HepG2 (cell line): ENCODE measurements around the gene RPS15A. TPM values are rescaled to one million over a fixed set of nuclear protein-coding genes. Genes with fewer than 3 reads are reported as not detected.

Experiments used
- ATAC-seq: fragments of 200-7000 bp; cut with Tn5 transposase; 3 replicates; pipeline ENCODE4 v1.9.1; 2020; ENCODE audit warnings: mild to moderate bottlenecking, moderate library complexity
- BruUV-seq: library from RNA; stranded (reverse); fragments of 400-500 nt; replicated peaks from 2 replicates; lab custom pipeline; 2021; lab: Mats Ljungman, UMichigan
- CTCF ChIA-PET: fragments of 300-600 bp; formaldehyde crosslinking; extraction: SDS; loops from one replicate; lab custom pipeline; 2021; ENCODE audit warnings: low total read pairs, inconsistent platforms, low intra/inter-chr PET ratio; lab: Yijun Ruan, JAX
- POLR2A ChIA-PET: fragments of 350-600 bp; sonication (Branson Sonifier 250); formaldehyde crosslinking; loops from one replicate; lab custom pipeline; 2020; ENCODE audit warnings: antibody characterized with exemption, inconsistent platforms; lab: Yijun Ruan, JAX
- DNase-seq: peaks from one replicate; pipeline ENCODE4 v3.0.0-alpha.2; 2015; ENCODE audit warnings: low spot score
- FAIRE-seq: peaks from 3 replicates; lab custom pipeline; 2011; peaks lifted over from hg19 to GRCh38; lab: Jason Lieb, UNC
- H2AFZ ChIP-seq: one replicate; pipeline ENCODE4 v1.6.1; 2011; ENCODE audit warnings: low read length, inconsistent platforms
- H3K27ac ChIP-seq: fragments of 300-600 bp; 3 replicates; pipeline ENCODE4 v1.8.0; 2011; ENCODE audit warnings: mixed run types, mild to moderate bottlenecking, mixed read lengths, low read length, inconsistent platforms; ENCODE audit not compliant: insufficient read depth; ENCODE audit errors: extremely low read length
- H3K27me3 ChIP-seq, 2 experiments: fragments of 200-600 bp in 1 of 2; 2 replicates in 1 of 2; 3 replicates in 1 of 2; pipeline versions ENCODE4 v1.6.0 to v1.8.0; 2011; ENCODE audit warnings: low read length in 2 of 2, mild to moderate bottlenecking in 2 of 2, moderate library complexity in 2 of 2, inconsistent platforms in 1 of 2; ENCODE audit not compliant: insufficient read depth in 2 of 2, control insufficient read depth in 1 of 2
- H3K36me3 ChIP-seq, 2 experiments: fragments of 200-600 bp in 1 of 2; replicated peaks in 1 of 2; 2 replicates in 1 of 2; 3 replicates in 1 of 2; pipeline versions ENCODE4 v1.5.1 to v1.8.0; 2011; ENCODE audit warnings: low read length in 2 of 2, inconsistent platforms in 1 of 2; ENCODE audit not compliant: insufficient read depth in 2 of 2, control insufficient read depth in 1 of 2
- H3K4me1 ChIP-seq: 2 replicates; pipeline ENCODE4 v1.5.1; 2012; ENCODE audit warnings: low read length, inconsistent platforms; ENCODE audit not compliant: insufficient read depth
- H3K4me2 ChIP-seq: 2 replicates; pipeline ENCODE4 v1.6.0; 2011; ENCODE audit warnings: low read depth, low read length, inconsistent platforms
- H3K4me3 ChIP-seq, 3 experiments: fragments of 200-600 bp in 1 of 3; sonication (generic), shearing (Covaris generic) in 1 of 3; replicated peaks in 1 of 3; 2 replicates each; pipeline ENCODE4 v1.5.1; 2011 to 2016; ENCODE audit warnings: low read length in 3 of 3, inconsistent platforms in 2 of 3, low read depth in 2 of 3, mild to moderate bottlenecking in 2 of 3, control low read depth in 1 of 3, mixed read lengths in 1 of 3; ENCODE audit not compliant: insufficient read depth in 1 of 3
- H3K79me2 ChIP-seq: one replicate; pipeline ENCODE4 v1.6.1; 2011; ENCODE audit warnings: low read length, inconsistent platforms; ENCODE audit not compliant: insufficient read depth
- H3K9ac ChIP-seq: 2 replicates; pipeline ENCODE4 v1.6.0; 2011; ENCODE audit warnings: mild to moderate bottlenecking, low read depth, low read length, inconsistent platforms; ENCODE audit not compliant: insufficient read depth
- H3K9me3 ChIP-seq: 2 replicates; pipeline ENCODE4 v1.5.1; 2012; ENCODE audit warnings: mild to moderate bottlenecking, low read length
- H4K20me1 ChIP-seq: 2 replicates; pipeline ENCODE4 v1.6.0; 2011; ENCODE audit warnings: inconsistent platforms, mild to moderate bottlenecking, low read length, moderate library complexity; ENCODE audit not compliant: insufficient read depth
- ARNT ChIP-seq: fragments of 450-650 bp; IDR thresholded peaks from 2 replicates; pipeline ENCODE4 v1.6.1; 2017
- ETV5 ChIP-seq: IDR thresholded peaks from 2 replicates; pipeline ENCODE4 v1.6.1; 2018; ENCODE audit warnings: missing biosample characterization, missing genetic modification reagents, inconsistent platforms, borderline replicate concordance
- KDM5A ChIP-seq: fragments of 200-600 bp; sonication (generic); IDR thresholded peaks from 2 replicates; pipeline ENCODE4 v1.7.0; 2018; ENCODE audit warnings: antibody characterized with exemption, mild to moderate bottlenecking, low read length, borderline replicate concordance
- MYPOP ChIP-seq: sonication (generic); formaldehyde crosslinking; IDR thresholded peaks from 2 replicates; pipeline ENCODE4 v1.8.1; 2023; ENCODE audit warnings: mild to moderate bottlenecking, moderate library complexity, missing genetic modification reagents
- NFE2L1 ChIP-seq: sonication (generic); formaldehyde crosslinking; IDR thresholded peaks from 2 replicates; pipeline ENCODE4 v1.4.0; 2020; ENCODE audit warnings: missing genetic modification reagents, mild to moderate bottlenecking, borderline replicate concordance
- PHF5A ChIP-seq: IDR thresholded peaks from one replicate; pipeline ENCODE4 v1.6.1; 2018; ENCODE audit warnings: low read depth, missing genetic modification reagents; ENCODE audit not compliant: unreplicated experiment
- PRPF4 ChIP-seq: fragments of 200-400 bp; formaldehyde crosslinking; IDR thresholded peaks from 2 replicates; pipeline ENCODE4 v1.6.1; 2016; ENCODE audit warnings: low read length, low read depth; ENCODE audit not compliant: poor library complexity, severe bottlenecking
- RARA ChIP-seq: IDR thresholded peaks from 2 replicates; pipeline ENCODE4 v1.6.1; 2016; ENCODE audit warnings: missing genetic modification reagents, missing compliant biosample characterization
- RBAK ChIP-seq: sonication (generic); formaldehyde crosslinking; IDR thresholded peaks from 2 replicates; pipeline ENCODE4 v1.5.1; 2020; ENCODE audit warnings: mild to moderate bottlenecking, missing genetic modification reagents
- SIN3B ChIP-seq: fragments of 150-350 bp; IDR thresholded peaks from 2 replicates; pipeline ENCODE4 v1.6.1; 2014; ENCODE audit warnings: low read length
- THAP11 ChIP-seq: IDR thresholded peaks from 2 replicates; pipeline ENCODE4 v1.6.1; 2016; ENCODE audit warnings: missing biosample characterization, missing genetic modification reagents
- ZBTB37 ChIP-seq: sonication (generic); formaldehyde crosslinking; IDR thresholded peaks from 2 replicates; pipeline ENCODE4 v1.4.0; 2020; ENCODE audit warnings: mild to moderate bottlenecking, missing genetic modification reagents
- ZBTB4 ChIP-seq: sonication (generic); formaldehyde crosslinking; IDR thresholded peaks from 2 replicates; pipeline ENCODE4 v1.4.0; 2020; ENCODE audit warnings: missing genetic modification reagents, mild to moderate bottlenecking, borderline replicate concordance
- ZNF138 ChIP-seq: sonication (generic); formaldehyde crosslinking; IDR thresholded peaks from 2 replicates; pipeline ENCODE4 v1.5.0; 2020; ENCODE audit warnings: mild to moderate bottlenecking, low read depth, missing genetic modification reagents
- ZNF33A ChIP-seq: sonication (generic); formaldehyde crosslinking; IDR thresholded peaks from 2 replicates; pipeline ENCODE4 v1.5.1; 2020; ENCODE audit warnings: missing genetic modification reagents, mild to moderate bottlenecking, moderate library complexity, borderline replicate concordance
- ZNF432 ChIP-seq: sonication (generic); formaldehyde crosslinking; IDR thresholded peaks from 2 replicates; pipeline ENCODE4 v1.5.0; 2020; ENCODE audit warnings: missing genetic modification reagents, mild to moderate bottlenecking, borderline replicate concordance
- ZNF546 ChIP-seq: sonication (generic); formaldehyde crosslinking; conservative IDR thresholded peaks from 2 replicates; pipeline ENCODE4 v1.8.1; 2023; ENCODE audit warnings: mild to moderate bottlenecking, missing genetic modification reagents
- ZNF577 ChIP-seq: sonication (generic); formaldehyde crosslinking; IDR thresholded peaks from 2 replicates; pipeline ENCODE4 v1.4.0; 2020; ENCODE audit warnings: mild to moderate bottlenecking, low read depth, missing genetic modification reagents, borderline replicate concordance
- ZNF816 ChIP-seq: sonication (generic); formaldehyde crosslinking; IDR thresholded peaks from 2 replicates; pipeline ENCODE4 v1.8.0; 2022; ENCODE audit warnings: missing genetic modification reagents, mild to moderate bottlenecking, borderline replicate concordance
- ZNF878 ChIP-seq: sonication (generic); formaldehyde crosslinking; IDR thresholded peaks from 2 replicates; pipeline ENCODE4 v1.8.1; 2023; ENCODE audit warnings: mild to moderate bottlenecking, missing genetic modification reagents, moderate library complexity
- WGBS: methylation state at CpG from one replicate; pipeline ENCODE4 v1.1.6; 2017; ENCODE audit warnings: low lambda C conversion rate; 5-methylcytosine and 5-hydroxymethylcytosine counted together
- in situ Hi-C: cut with HindIII; loops from 2 replicates; pipeline ENCODE4 v1.10.0; 2017; ENCODE audit warnings: low pct_unique_long_range_greater_than_20kb; ENCODE audit not compliant: extremely low pct_ligation_motif_present
- intact Hi-C: fragments of 100-400 bp; cut with micrococcal nuclease; formaldehyde crosslinking; loops from one replicate; pipeline ENCODE4 v1.10.0; 2022; ENCODE audit not compliant: unreplicated experiment
- polyA plus RNA-seq, 8 experiments: library from polyadenylated mRNA; depleted of rRNA in 3 of 8; stranded (reverse) in 7 of 8; unstranded in 1 of 8; fragments of >200 nt; fragmentation: Illumina TruSeq in 4 of 8; extraction: Trizol in 4 of 8; gene quantifications; 2 replicates each; pipeline versions ENCODE4 v1.2.1 to v1.2.3, GENCODE V29; 2011 to 2016; ENCODE audit warnings: low read depth in 4 of 8, missing spikeins in 1 of 8, mixed read lengths in 1 of 8; ENCODE audit not compliant: insufficient read depth in 1 of 8
- total RNA-seq, 5 experiments: library from RNA; depleted of rRNA; stranded (reverse); fragments of >200 nt; fragmentation: Illumina TruSeq; extraction: Trizol; gene quantifications; 2 replicates each; pipeline ENCODE4 v1.2.3, GENCODE V29; 2016; ENCODE audit warnings: low read depth in 1 of 5

The RPS15A gene
- total and polyA plus RNA-seq, 2 of the 13 experiments (the other 11 are each of a cell fraction or from before 2014, with no cell fraction given) = 5,489 to 9,457 TPM

- ATAC-seq (no peak), FAIRE-seq (no peak), DNase-seq (no peak)
- Histone ChIP-seq H3K79me2 (peaks cover 57% of the 10 kb centered on the region), H3K27me3 (peaks cover 0 to 7% of the 10 kb centered on the region in 2 experiments; a peak in 1 of 5 replicates), H3K9ac (peak overlapping the region; percentile 98), H3K4me3 (peak overlapping the region; percentile 74 to 98 (median 96)), H3K4me2 (peak overlapping the region; percentile 97), H2AFZ (no peak overlapping the region), H4K20me1 (peaks cover 53% of the 10 kb centered on the region), H3K4me1 (peaks cover 68% of the 10 kb centered on the region), H3K9me3 (no peaks in the 10 kb centered on the region), H3K36me3 (peaks cover 38 to 74% of the 10 kb centered on the region in 2 experiments), H3K27ac (peak overlapping the region; percentile 78)
- in situ Hi-C loops (no loop called here), intact Hi-C loops (no loop called here)
- TSS peak; percentile 56 for BruUV-seq
- WGBS = 3% methylated on average over 5 of the region's 5 CpGs
- POLR2A ChIA-PET = interaction anchor here (0.8 to 8.7 kb wide), 16 partner anchors 13 to 1616 kb away, joined by 3 to 545 read pairs (median 5); partner anchors contain the start of genes ARL6IP1, CCP110, COQ7 and SMG1
- CTCF ChIA-PET = no interaction called here
- TF ChIP-seq RARA (no peak), THAP11 (CRISPR knock-in tag) (no peak), RBAK (CRISPR knock-in tag) (no peak), ARNT (no peak), ZNF577 (no peak), ZNF33A (CRISPR knock-in tag) (no peak), SIN3B (0 out of 2 replicates have a peak, but pooled peaks have one; percentile 43), ETV5 (CRISPR knock-in tag) (no peak), ZBTB4 (CRISPR knock-in tag) (no peak), ZNF432 (no peak), ZNF546 (CRISPR knock-in tag) (no peak), ZNF816 (CRISPR knock-in tag) (0 out of 2 replicates have a peak, but pooled peaks have one; percentile 15), ZNF878 (CRISPR knock-in tag) (peak; percentile 18; the same call in 1 of the 2 replicates), KDM5A (0 out of 2 replicates have a peak, but pooled peaks have one; percentile 72), ZNF138 (no peak), NFE2L1 (CRISPR knock-in tag) (no peak), PRPF4 (no peak), ZBTB37 (CRISPR knock-in tag) (no peak), MYPOP (CRISPR knock-in tag) (0 out of 2 replicates have a peak, but pooled peaks have one; percentile 15), PHF5A (no peak)
Measured at GRCh38 chr16:18789515-18789849, 652 bp downstream of the RPS15A start.
